Endodermal cell (in vitro differentiated cells): ENCODE data around the gene SLC12A2. TPM values are rescaled to one million over a fixed set of nuclear protein-coding genes. Genes with fewer than 3 reads are reported as not detected.

Source experiments
- DNase-seq: peaks from one replicate; pipeline ENCODE4 v3.0.0-alpha.2; 2017
- H3K27ac ChIP-seq: 2 replicates; pipeline ENCODE4 v1.5.1; 2013; ENCODE audit warnings: mild to moderate bottlenecking, low read depth, low read length, moderate library complexity
- H3K27me3 ChIP-seq: 2 replicates; pipeline ENCODE4 v1.6.1; 2013; ENCODE audit warnings: mild to moderate bottlenecking, low read length, moderate library complexity; ENCODE audit not compliant: insufficient read depth, control insufficient read depth, poor library complexity, severe bottlenecking
- H3K36me3 ChIP-seq: 2 replicates; pipeline ENCODE4 v1.7.0; 2013; ENCODE audit warnings: mild to moderate bottlenecking, low read length, moderate library complexity; ENCODE audit not compliant: control insufficient read depth, insufficient read depth
- H3K4me1 ChIP-seq: one replicate; pipeline ENCODE4 v1.7.0; 2013; ENCODE audit warnings: low read length; ENCODE audit not compliant: control insufficient read depth, insufficient read depth
- H3K4me3 ChIP-seq: 2 replicates; pipeline ENCODE4 v1.5.1; 2013; ENCODE audit warnings: mild to moderate bottlenecking, low read length, moderate library complexity
- H3K9ac ChIP-seq: 2 replicates; pipeline ENCODE4 v1.6.1; 2013; ENCODE audit warnings: mild to moderate bottlenecking, low read length, moderate library complexity; ENCODE audit not compliant: poor library complexity, severe bottlenecking; ENCODE audit errors: extremely low read depth
- H3K9me3 ChIP-seq: 2 replicates; pipeline ENCODE4 v1.6.1; 2013; ENCODE audit warnings: mild to moderate bottlenecking, low read length, moderate library complexity; ENCODE audit not compliant: control insufficient read depth
- H3K27ac Mint-ChIP-seq: 2 replicates; pipeline ENCODE4 v1.8.0; 2020; ENCODE audit warnings: mixed read lengths
- H3K27me3 Mint-ChIP-seq: 2 replicates; pipeline ENCODE4 v1.8.0; 2021; ENCODE audit warnings: mild to moderate bottlenecking, mixed read lengths; ENCODE audit not compliant: insufficient read depth
- H3K36me3 Mint-ChIP-seq: 2 replicates; pipeline ENCODE4 v1.8.0; 2020; ENCODE audit warnings: low read depth, mixed read lengths
- H3K4me1 Mint-ChIP-seq: 2 replicates; pipeline ENCODE4 v1.8.0; 2020; ENCODE audit warnings: mixed read lengths
- H3K4me3 Mint-ChIP-seq: 2 replicates; pipeline ENCODE4 v1.8.0; 2020; ENCODE audit warnings: mild to moderate bottlenecking, moderate library complexity, mixed read lengths
- H3K9me3 Mint-ChIP-seq: 2 replicates; pipeline ENCODE4 v1.8.0; 2020; ENCODE audit warnings: mild to moderate bottlenecking, mixed read lengths
- WGBS, 2 experiments: methylation state at CpG; one replicate each; pipeline versions ENCODE4 v1.1.5 to v1.1.7; 2013; ENCODE audit warnings: missing lambda C conversion rate in 2 of 2, mixed read lengths in 1 of 2; ENCODE audit not compliant: insufficient coverage in 1 of 2, insufficient read length in 1 of 2; 5-methylcytosine and 5-hydroxymethylcytosine counted together
- total RNA-seq, 2 donors: library from RNA; stranded (reverse); fragmentation: NEBNext Ultra II Directional in 1 of 2; extraction: Animal tissue kit (Norgen Biotek cat#: 25700) in 1 of 2; gene quantifications; 2 replicates in 1 of 2; 3 replicates in 1 of 2; pipeline ENCODE4 v1.2.1, GENCODE V29; 2021
- TF ChIP-seq, protein P1 (sequence below): fragments of 200-600 bp; sonication (generic); conservative IDR thresholded peaks from 2 replicates; pipeline ENCODE4 v1.5.0; 2021; ENCODE audit warnings: antibody characterized with exemption, mild to moderate bottlenecking

SLC12A2 gene
- total RNA-seq, 2 donors from 2014 or later: 16.7 to 25.1 TPM

DNA sequence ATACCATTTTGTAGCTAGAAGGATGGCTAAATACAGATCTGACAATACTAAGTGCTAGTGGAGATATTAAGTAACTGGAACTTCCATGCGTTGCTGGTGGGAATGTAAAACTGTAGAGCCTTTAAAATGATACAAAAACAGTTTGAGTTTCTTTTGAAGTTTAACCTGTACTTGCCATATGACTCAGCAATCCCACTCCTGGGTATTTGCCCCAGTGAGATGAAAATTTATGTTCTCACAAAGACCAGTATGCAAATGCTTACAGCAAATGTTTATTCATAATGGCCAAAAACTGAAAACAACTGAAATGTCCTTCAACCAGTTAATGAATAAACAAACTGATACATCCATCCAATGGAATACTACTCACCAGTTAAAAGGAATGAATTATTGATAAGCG lies 137.3 kb downstream of the SLC12A2 start:
- WGBS, 2 experiments: 92 to 100% methylated on average over 2 of the region's 2 CpGs
- TF ChIP-seq, protein P1, sequence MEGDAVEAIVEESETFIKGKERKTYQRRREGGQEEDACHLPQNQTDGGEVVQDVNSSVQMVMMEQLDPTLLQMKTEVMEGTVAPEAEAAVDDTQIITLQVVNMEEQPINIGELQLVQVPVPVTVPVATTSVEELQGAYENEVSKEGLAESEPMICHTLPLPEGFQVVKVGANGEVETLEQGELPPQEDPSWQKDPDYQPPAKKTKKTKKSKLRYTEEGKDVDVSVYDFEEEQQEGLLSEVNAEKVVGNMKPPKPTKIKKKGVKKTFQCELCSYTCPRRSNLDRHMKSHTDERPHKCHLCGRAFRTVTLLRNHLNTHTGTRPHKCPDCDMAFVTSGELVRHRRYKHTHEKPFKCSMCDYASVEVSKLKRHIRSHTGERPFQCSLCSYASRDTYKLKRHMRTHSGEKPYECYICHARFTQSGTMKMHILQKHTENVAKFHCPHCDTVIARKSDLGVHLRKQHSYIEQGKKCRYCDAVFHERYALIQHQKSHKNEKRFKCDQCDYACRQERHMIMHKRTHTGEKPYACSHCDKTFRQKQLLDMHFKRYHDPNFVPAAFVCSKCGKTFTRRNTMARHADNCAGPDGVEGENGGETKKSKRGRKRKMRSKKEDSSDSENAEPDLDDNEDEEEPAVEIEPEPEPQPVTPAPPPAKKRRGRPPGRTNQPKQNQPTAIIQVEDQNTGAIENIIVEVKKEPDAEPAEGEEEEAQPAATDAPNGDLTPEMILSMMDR: no peak
- H3K4me1 Mint-ChIP-seq: peaks cover 21% of the 10 kb centered on the region

DNA sequence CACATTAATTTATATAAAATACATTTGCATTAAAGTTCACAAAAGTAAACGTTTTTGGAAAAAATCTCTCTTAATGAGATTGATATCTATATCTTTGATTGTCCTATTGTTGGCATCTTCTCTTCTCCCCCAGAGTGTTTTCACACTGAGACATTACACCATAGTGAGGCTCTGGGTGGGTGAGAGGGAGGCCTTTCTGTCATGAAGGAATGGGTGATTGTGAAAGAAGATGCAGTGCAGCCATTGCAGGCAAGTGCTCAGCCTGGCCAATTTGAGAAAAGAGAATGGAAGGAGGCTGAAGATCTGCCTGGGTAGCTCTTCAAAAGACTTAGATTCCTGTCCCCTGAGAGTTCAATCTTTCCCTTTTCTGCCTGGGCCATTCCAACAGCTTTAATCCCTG lies 140.8 kb downstream of the SLC12A2 start:
- WGBS, 2 experiments: no CpG with 5 or more reads among the region's 1 CpG
- Mint-ChIP-seq H3K9me3 (no peaks in the 10 kb centered on the region), H3K27ac (no peak overlapping the region), H3K4me1 (peaks cover 15% of the 10 kb centered on the region), H3K27me3 (no peaks in the 10 kb centered on the region), H3K4me3 (no peak overlapping the region), H3K36me3 (no peaks in the 10 kb centered on the region)
- no peak for DNase-seq
- Histone ChIP-seq H3K27ac (no peak overlapping the region), H3K9ac (no peak overlapping the region), H3K4me3 (no peak overlapping the region), H3K36me3 (no peaks in the 10 kb centered on the region), H3K9me3 (peaks cover 6% of the 10 kb centered on the region), H3K27me3 (no peaks in the 10 kb centered on the region), H3K4me1 (no peaks in the 10 kb centered on the region)
- TF ChIP-seq, protein P1: no peak

More for the DNA sequence above, 137.3 kb downstream of the SLC12A2 start:
- Histone ChIP-seq H3K27me3 (no peaks in the 10 kb centered on the region), H3K27ac (no peak overlapping the region), H3K4me3 (no peak overlapping the region), H3K36me3 (no peaks in the 10 kb centered on the region), H3K4me1 (no peaks in the 10 kb centered on the region), H3K9me3 (peaks cover 6% of the 10 kb centered on the region), H3K9ac (no peak overlapping the region)
- Mint-ChIP-seq H3K27me3 (no peaks in the 10 kb centered on the region), H3K9me3 (no peaks in the 10 kb centered on the region), H3K4me3 (no peak overlapping the region), H3K36me3 (no peaks in the 10 kb centered on the region), H3K27ac (no peak overlapping the region)
- no peak for DNase-seq

DNA sequence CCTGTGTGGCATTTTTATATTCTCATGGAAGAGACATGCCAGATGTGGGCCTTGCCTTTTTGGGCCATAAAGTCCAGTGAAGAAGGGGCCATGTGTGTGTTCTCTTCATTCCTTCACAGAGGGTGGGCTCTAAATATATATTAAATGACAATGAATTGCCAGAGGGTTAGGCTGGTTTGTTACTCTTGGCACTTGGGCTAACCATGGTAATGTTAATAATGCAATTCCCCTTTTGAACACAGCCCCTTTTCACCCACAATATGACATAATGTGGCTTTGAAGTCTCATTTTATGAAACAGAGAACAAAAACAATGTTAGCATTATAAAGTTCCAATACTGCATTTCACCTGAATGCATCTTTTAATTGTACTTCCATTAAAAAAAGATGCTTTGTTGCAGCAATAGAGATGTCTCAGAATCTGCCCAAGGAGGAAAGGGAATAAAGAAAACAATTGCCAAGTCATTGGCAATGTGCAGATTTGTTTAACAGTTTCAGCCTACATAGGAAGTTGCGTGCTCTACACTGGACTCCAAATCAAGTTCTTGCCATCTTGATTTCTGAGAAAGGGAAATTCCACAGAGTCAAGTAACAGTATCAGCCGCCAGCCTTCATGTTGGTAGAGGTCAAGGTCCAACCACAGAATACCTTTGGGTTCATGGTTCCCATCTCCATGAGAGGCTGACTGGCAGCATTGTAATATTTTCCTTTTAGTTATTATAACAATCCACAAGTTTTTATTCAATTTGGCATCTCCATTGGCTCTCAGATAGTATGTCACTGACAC lies 141.9 kb downstream of the SLC12A2 start:
- Mint-ChIP-seq H3K27ac (no peak overlapping the region), H3K36me3 (no peaks in the 10 kb centered on the region), H3K4me3 (no peak overlapping the region), H3K9me3 (no peaks in the 10 kb centered on the region), H3K27me3 (no peaks in the 10 kb centered on the region), H3K4me1 (peaks cover 15% of the 10 kb centered on the region)
- TF ChIP-seq, protein P1: no peak
- H3K4me3 ChIP-seq: no peak overlapping the region
- WGBS, 2 experiments: 88 to 94% methylated on average over 2 of the region's 2 CpGs
- no peak overlapping the region for H3K27ac ChIP-seq
- no peaks in the 10 kb centered on the region for H3K36me3 ChIP-seq
- peaks cover 6% of the 10 kb centered on the region for H3K9me3 ChIP-seq
- DNase-seq: no peak
- H3K9ac ChIP-seq: no peak overlapping the region
- H3K4me1 ChIP-seq: no peaks in the 10 kb centered on the region
- H3K27me3 ChIP-seq: no peaks in the 10 kb centered on the region
